ENCODE results near the gene LTA4H. TPM values are rescaled to one million over a fixed set of nuclear protein-coding genes. Genes with fewer than 3 reads are reported as not detected.

The LTA4H gene
- total RNA-seq, 4 donors from 2014 or later, result 65.3 to 110 (median 67.6) TPM

DNA sequence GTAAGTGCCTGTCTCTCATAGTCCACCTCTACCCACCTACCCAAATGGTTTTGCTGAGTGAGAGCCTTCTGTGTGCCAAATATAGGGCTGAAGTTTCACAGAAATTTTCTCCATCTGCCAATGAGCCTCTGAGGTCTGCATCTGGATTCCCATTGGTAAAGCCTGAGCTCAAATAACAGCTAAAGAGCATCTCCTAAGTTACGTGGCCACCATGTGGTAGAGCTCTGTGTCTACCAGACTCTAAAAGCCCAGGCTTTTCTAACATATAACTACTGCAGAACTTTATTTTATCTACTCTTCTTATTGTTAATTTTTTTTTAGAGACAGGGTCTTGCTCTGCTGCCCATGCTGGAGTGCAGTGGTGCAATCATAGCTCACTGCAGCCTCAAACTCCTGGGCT lies 76.3 kb downstream of the LTA4H start:
- Histone ChIP-seq H3K27me3 (peaks cover 4% of the 10 kb centered on the region), H3K27ac (no peak overlapping the region), H3K9me3 (no peaks in the 10 kb centered on the region), H3K4me1 (no peaks in the 10 kb centered on the region), H3K36me3 (no peaks in the 10 kb centered on the region), H3K4me3 (no peak overlapping the region)
- ATAC-seq, result no peak
- 40 to 45% methylated on average over 1 of the region's 1 CpG for WGBS, 2 donors (ENCODE audit: low coverage in 1 of 2)
- TF ChIP-seq EP300 (IDR thresholded peaks at IDR 0.05), result no peak
- no peak for TF ChIP-seq POLR2AphosphoS5 (IDR thresholded peaks at IDR 0.05)
- TF ChIP-seq CTCF (IDR thresholded peaks at IDR 0.05), result no peak
- TF ChIP-seq POLR2A (IDR thresholded peaks at IDR 0.05), result no peak

DNA sequence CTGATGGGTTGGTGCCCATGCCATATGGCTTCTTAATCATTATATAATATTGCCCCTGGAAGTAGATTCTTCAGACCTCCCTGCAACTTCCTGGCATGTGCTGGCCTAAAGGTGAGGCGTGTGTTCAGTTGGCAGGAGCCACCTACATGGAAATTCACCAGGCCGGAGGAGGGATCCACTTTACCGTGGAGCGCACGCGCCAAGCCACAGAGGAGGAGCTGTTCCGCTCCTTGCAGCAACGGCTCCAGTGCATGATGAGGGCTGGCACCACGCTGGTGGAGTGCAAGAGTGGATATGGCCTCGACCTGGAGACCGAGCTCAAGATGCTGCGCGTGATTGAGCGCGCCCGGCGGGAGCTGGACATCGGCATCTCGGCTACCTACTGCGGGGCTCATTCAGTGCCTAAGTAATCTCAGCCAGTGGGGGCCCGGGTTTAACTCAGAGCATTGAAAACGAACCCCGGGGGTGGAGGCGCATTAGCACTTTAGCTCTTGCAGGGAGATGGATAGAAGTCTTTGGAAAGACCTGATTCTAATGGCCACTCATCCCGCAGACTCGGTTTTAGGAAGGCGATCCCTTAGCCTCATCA lies 78.7 kb downstream of the LTA4H start:
- no peak overlapping the region for H3K4me3 ChIP-seq
- H3K9me3 ChIP-seq, result no peaks in the 10 kb centered on the region
- H3K4me1 ChIP-seq, result no peaks in the 10 kb centered on the region
- no peak for ATAC-seq
- H3K36me3 ChIP-seq, result no peaks in the 10 kb centered on the region
- peaks cover 4% of the 10 kb centered on the region for H3K27me3 ChIP-seq
- no peak for TF ChIP-seq POLR2AphosphoS5 (IDR thresholded peaks at IDR 0.05)
- TF ChIP-seq CTCF (IDR thresholded peaks at IDR 0.05), result no peak
- TF ChIP-seq POLR2A (IDR thresholded peaks at IDR 0.05), result no peak
- no peak for TF ChIP-seq EP300 (IDR thresholded peaks at IDR 0.05)
- 49 to 66% methylated on average over 3 to 11 of the region's 27 CpGs for WGBS, 2 donors (ENCODE audit: low coverage in 1 of 2)
- H3K27ac ChIP-seq, result no peak overlapping the region

- Histone ChIP-seq H3K27ac (no peak overlapping the region), H3K9me3 (no peaks in the 10 kb centered on the region), H3K4me1 (no peaks in the 10 kb centered on the region), H3K27me3 (peaks cover 4% of the 10 kb centered on the region), H3K36me3 (no peaks in the 10 kb centered on the region), H3K4me3 (no peak overlapping the region)
- no peak for ATAC-seq
- WGBS, 2 donors (ENCODE audit: low coverage in 1 of 2), result 71 to 100% methylated on average over 2 to 5 of the region's 7 CpGs
- TF ChIP-seq EP300 (IDR thresholded peaks at IDR 0.05), result no peak
- no peak for TF ChIP-seq POLR2AphosphoS5 (IDR thresholded peaks at IDR 0.05)
- TF ChIP-seq CTCF (IDR thresholded peaks at IDR 0.05), result no peak
- no peak for TF ChIP-seq POLR2A (IDR thresholded peaks at IDR 0.05)
These were observed 79.7 kb downstream of the LTA4H start for GRCh38 chr12:95955549-95956159.

DNA sequence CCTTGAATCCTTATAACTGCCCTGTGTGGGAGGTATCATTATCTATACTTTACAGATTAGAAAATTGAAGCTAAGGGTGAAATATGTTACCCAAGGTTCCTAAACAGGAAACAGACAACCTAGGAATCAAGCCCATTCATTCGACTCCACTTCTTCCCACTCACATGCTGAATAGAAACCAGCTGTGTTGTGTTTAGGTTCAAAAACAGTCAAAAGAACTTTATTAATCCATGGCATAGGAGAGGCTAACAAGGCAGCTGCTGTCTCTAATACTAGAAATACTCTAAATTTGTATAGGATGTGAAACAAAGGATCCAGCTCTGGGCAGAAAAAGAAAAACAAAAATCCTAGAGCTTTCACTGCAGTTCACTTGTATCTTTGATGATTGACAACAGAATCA lies 82.4 kb downstream of the LTA4H start:
- no peak for ATAC-seq
- Histone ChIP-seq H3K9me3 (no peaks in the 10 kb centered on the region), H3K36me3 (no peaks in the 10 kb centered on the region), H3K27ac (no peak overlapping the region), H3K4me1 (no peaks in the 10 kb centered on the region), H3K27me3 (peaks cover 4% of the 10 kb centered on the region), H3K4me3 (no peak overlapping the region)
- no peak for TF ChIP-seq POLR2AphosphoS5 (IDR thresholded peaks at IDR 0.05)
- TF ChIP-seq EP300 (IDR thresholded peaks at IDR 0.05), result no peak
- TF ChIP-seq CTCF (IDR thresholded peaks at IDR 0.05), result no peak
- no peak for TF ChIP-seq POLR2A (IDR thresholded peaks at IDR 0.05)
- 0 to 14% methylated on average over 1 of the region's 1 CpG for WGBS, 2 donors (ENCODE audit: low coverage in 1 of 2)

- H3K27ac ChIP-seq, result no peak overlapping the region
- ATAC-seq, result no peak
These were observed 83.9 kb downstream of the LTA4H start for GRCh38 chr12:95951515-95951914.

More at GRCh38 chr12:95951515-95951914, 83.9 kb downstream of the LTA4H start:
- Histone ChIP-seq H3K9me3 (no peaks in the 10 kb centered on the region), H3K4me3 (no peak overlapping the region), H3K36me3 (no peaks in the 10 kb centered on the region), H3K27me3 (peaks cover under 1% of the 10 kb centered on the region), H3K4me1 (no peaks in the 10 kb centered on the region)
- TF ChIP-seq EP300 (IDR thresholded peaks at IDR 0.05) (no peak), POLR2A (IDR thresholded peaks at IDR 0.05) (no peak), POLR2AphosphoS5 (IDR thresholded peaks at IDR 0.05) (no peak), CTCF (IDR thresholded peaks at IDR 0.05) (no peak)

All from gastroesophageal sphincter (tissue), 4 donors.